ENCODE results near the gene CPLANE2.
A peak's percentile ranks its signal among the peaks of the same experiment; 100 is the strongest.
"Not testable (repeated sequence)": the region's sequence is repeated elsewhere in the genome, so short reads cannot be mapped to it uniquely, and the experiment has no call there.

CPLANE2 gene

DNA sequence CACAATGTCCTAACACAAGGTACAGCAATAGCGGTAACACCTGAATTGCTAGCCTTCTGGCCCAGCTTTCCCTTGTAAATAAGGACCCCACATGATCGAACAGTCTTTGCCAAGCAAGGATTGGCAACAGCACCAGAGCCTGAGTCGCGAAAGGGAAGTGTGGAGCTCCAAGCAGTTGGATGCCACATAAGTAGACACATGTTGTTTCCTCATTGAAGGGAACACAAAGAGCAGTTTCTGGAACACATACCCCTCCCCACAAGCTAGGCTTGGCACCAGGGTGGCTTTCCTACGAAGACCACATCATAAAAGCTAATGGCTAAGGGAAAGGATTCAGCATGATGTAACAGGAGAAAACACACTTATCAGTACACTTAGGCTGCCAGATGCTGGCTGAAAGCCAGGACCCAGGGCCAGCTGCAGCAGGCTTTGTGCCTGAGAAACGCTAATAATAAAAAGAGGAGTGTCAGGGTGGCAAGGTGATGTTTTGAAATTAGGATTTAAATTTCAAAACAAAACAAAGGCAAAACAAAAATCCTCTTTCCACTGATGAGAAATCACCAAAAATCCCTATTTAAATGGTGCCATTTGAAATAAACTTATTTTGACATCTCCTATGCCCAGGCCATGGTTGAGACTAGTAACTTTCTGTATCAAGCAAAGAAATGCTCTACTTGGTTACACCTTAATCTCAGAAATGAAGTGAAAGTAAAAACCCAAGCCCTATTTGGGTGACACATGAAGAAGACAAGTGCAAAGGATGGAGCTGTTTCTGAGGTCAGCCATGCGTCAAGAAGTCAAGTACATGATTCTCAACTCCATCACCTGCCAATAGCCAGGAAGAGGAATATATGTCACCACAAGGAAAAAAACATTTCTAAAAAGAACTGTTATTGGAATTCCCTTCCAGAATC is 11.9 kb upstream of the CPLANE2 start:
- peak; percentile 53 for DNase-seq

DNA sequence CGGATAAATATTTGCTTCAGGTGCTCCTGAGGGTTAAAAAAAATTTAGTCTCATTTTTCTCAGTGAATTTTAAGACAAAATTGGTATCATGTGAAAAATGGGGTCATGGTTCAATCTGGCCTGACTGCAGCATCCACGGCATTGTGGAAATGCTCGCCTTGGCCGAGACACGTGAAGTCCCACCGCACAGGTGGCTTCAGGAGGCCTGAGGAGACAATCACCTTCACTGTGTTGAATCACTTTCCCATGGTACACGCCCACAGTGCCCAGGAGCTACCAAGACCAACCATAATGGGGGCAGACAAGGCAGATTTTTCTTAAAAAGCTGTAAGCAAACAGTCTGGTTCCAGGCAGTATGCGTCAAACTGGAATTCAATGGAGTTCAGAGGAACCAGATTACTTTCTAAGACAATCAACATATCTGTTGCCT is 11.0 kb upstream of the CPLANE2 start:
- DNase-seq = no peak

DNA sequence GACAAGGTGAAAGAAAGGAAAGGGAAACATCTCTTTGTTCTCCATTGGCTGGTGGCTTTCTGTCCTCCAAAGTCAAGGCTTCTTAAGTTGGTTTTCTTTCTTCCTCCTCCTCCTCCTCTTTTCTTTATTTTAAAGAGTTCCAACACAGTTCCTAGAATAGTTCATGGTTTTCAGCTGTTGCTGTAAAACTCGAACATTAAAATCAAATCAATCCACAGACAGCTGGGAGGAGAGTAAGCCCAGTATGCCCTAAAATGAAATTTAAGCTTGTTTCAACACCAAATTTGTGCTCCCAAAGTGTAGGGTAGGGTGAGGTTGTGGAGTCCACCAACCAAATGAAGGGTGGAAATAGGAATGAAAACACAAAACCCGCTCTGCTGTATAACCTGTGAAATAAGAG is 10.5 kb upstream of the CPLANE2 start:
- DNase-seq = no peak

DNA sequence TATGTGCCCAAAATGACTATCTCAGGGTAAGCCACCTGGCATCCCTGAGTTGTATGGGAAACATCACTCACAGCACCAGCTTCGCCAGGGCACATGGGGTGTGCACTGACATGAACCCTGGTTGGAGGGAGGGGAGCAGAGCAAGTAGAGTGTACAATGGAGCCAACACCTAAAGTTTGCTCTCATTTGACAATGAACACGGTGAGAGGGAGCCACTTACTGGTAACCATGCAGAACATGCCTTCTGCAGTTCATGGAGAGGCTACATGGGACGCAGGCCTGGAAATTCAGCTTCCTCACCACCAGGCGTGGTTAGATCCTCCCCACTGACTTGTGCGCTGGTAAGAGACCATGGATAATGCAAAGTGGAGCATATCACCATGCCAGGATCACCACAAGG is 10.0 kb upstream of the CPLANE2 start:
- no peak for DNase-seq

DNA sequence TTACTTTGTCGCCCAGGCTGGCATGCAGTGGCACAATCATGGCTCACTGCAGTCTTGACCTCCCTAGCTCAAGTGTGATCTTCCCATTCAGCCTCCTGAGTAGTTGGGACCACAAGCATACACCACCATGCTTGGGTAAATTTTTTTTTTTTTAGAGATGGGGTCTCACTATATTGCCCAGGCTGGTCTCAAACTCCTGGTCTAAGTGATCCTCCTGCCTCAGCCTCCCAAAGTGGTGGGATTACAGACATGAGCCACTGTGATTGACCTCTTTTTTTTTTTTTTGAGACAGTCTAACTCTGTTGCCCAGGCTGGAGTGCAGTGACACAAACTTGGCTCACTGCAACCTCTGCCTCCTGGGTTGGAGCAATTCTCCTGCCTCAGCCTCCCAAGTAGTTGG is 9.3 kb upstream of the CPLANE2 start:
- DNase-seq = not testable (repeated sequence)

DNA sequence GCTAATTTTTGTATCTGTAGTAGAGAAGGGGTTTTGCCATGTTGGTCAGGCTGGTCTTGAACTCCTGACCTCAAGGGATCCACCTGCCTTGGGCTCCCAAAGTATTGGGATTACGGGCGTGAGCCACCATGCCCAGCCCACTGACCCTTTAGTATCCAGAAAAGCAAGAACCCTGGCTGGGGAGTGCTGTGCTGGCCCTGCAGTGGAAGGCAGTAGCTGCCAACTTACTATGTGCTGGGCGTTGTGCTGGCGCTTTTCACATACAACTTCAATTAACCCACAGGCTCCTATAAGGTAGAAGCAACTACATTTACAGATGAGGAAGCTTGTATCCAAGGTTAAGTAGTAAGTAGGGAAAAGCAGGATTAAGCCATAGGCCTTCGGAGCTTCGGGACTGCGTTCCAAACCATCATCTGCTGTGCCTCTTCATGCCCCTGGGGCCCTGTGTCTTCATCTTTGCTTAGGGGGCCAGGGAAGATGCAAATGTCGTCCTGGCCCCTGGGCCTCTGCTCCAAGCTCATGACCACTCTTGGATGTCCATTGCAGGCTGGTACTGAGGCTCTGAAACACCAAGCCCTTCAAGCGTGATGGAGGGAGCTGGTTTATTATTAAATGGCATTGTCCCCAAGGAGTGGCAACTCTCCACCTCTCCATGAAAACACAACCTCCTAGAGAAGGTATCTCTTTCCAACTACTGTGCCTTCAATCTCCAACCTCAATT is 8.7 kb upstream of the CPLANE2 start:
- no peak for DNase-seq

DNA sequence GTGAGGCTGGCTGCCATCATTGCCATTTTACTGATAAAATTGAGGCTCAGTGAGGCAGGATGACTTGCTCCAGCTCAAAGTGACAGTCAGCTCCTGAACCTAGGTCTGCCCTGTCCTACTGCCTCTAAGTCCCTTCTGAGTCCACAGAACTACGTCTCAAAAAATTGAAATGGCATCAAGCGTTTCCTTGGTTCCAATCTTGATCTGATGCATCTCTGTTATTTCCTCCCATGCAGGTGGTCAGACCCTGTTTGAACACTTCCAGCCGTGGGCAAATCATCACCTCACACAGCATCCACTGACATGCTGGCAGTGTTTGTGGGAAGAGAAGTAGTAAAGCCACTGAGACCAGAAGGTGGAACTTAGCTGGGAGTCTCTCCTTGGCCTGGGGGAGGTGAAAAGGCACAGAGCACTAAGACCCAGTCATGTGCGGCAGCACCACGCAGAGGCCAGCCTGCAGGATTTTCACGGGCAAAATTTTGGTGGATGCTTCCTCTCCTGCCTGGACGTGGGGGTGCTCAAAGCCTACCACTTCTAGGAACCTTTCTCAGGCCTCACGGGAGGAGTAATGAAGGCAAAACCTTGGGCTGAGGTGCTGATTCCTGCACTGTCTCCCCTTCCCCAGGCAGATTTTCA is 7.8 kb upstream of the CPLANE2 start:
- DNase-seq = no peak

DNA sequence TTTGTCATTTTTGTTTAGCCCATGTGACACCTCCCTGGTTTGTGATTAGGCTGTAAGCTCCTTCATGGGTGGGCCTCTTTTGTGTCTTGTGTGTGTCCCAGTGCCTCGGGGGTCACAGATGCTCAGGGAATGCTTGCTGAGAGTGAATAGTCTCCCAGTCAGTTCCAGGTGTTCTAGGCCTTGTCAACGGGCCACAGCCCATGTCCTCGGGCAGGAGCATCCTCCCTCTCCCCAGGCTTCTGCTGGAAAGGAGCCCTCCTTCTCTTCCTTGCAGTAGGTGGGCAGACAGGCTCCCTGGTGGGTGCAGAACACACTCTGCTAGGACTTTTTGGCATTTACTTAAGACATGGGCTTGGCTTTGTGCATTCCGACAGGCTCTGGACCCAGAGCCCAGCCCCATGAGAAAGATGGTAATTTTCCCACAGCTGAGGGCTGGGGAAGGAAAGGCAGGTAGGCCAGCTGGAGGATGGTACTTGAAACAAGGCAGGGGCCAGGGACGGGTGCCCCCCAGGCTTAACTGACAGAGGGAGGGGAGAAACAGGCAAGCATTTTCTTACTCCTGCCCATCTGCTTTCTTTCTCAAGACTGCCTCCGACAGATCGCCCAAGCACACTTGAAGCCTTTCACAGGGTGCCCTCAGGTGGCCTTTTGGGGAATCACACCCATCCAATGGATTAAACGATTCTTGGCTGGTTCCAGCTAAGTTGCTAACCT is 7.1 kb upstream of the CPLANE2 start:
- peak; percentile 88 for DNase-seq

DNA sequence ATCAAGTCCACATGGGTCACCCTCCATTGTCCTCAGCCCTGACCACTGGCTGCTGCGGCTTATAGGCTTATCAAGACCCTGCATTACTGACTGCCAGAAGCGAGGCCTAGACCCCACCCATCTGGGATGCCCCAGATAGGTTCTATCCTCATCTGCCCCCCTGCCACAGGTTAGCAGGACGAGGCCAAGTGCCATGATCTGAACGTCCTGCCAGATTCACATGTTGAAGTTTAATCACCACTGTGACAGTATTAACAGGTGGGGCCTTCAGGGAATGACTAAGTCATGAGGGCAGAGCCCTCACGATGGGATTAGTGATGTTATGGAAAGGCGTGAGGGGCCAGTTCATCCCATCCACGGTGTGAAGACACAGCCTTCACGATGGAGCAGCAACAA is 6.2 kb upstream of the CPLANE2 start:
- no peak for DNase-seq

DNA sequence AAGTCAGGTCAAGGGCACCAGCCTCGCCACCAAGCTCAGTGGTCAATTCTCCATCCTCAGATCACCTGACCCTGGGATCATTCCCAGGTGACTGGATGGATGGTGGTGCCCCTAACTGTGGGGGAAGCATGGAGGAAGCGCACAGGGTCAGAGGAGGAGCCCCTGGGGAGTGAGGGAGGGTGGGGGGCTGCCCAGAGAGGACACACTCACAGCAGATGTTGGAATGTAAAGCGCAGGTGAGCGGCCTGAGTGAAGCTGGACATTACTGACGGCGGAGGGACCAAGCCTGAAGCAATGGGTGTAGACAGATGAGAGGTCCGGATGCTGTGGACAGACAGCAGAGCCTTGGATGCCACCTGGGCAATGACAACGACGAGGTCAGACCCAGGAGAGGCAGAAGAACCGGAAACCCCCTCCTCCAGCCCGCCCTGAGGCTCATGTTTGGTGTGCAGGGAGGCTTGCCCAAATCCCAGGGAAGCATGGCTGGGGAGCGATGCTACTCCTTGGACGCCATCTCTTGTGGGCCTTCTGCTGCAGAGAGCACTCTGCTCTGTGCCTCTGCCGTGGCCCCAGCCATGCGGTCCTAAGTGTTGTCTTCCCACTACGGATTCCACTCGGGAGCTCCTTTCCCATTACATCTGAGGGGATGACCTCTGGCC is 5.7 kb upstream of the CPLANE2 start:
- DNase-seq = no peak

DNA sequence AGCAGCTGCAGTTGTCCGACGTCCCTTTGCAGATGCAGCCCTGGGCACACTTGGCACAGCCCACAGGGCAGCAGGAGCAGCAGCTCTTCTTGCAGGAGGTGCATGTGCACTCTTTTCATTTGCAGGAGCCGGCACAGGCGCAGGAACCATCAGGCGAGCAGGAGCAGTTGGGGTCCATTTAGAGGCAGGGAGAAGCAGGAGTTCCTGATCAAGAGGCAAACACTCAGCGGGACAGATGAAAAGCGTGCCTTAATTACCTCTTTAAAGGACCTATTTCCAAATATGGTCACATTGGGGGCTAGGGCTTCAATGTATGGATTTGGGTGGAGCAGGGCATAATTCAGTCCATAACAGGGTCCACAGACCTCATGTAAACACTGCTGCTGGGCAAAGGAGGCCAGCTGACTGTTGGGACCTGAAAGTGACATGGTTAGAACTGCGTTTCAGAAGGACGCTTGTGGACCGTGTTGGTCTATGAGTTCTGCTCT is 4.3 kb upstream of the CPLANE2 start:
- no peak for DNase-seq

DNA sequence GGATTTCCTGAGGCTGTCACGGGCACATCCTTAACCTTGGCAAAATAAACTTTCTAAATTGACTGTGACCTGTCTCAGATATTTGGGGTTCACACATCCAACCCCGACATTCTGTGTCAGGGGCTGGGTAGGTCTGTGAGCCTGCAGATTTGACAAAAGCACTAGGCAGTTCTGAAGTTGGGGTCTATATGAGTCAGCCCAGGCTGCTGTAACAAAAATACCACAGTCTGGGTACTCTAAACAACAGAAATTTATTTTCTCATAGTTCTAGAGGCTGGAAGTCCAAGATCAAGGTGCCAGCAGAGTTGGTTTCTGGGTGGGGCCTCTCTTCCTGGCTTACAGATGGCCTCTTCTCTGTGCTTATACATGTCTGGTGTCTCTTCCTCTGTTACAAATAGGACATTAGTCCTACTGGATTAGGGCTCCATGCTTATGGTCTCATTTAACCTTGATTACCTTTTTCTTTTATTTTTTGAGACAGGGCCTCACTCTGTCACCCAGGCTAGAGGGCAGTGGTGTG is 3.0 kb upstream of the CPLANE2 start:
- DNase-seq = no peak

DNA sequence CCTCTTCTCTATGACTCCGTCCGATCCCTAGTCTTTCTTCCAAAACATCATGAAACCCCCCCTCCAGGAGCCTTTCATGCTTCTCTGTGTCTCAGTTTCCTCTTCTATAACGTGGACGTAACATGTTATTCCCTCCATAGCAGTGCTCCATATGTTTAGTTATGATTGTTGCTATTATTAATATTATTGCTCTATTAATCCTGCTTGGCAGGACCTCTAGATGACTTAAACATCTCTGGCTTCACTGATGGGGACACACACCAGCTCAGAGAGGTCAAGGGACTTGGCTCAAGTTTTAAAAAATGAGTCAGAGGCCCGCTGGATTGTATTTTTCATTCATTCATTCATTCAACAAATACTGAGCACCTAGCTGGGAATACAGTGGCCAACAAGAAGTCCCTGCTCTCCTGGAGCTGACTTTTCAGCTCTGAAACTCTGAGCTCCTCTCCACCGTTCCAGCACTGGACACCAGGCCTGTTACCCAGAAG is 404 bp upstream of the CPLANE2 start:
- no peak for DNase-seq

DNA sequence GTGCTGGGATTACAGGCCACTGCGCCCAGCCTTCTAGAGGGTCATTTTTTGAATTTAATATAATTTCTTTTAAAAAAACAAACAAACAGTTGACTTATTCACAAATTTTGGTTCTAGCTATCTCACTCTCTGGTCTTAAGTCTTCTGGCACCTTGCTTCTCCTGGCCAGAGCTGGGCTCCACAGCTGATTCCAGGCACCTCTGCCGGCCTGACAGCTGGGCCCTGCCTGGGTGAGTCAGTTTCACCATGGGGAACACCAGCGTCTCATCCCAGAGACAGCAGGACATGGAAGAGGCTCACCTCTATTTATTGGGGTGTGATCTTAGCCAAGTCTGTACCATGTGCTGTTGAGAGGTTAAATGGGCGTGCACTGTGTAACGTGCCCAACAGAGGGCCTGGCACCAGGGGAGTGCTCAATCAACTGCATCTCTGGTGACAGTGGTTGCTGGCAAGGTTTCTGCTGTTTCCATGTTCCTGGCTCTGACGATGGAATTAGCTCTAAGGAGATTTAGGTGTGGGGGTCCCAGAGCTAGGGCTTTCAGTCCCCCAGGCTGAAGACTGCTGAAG is 956 bp downstream of the CPLANE2 start:
- no peak for DNase-seq

DNA sequence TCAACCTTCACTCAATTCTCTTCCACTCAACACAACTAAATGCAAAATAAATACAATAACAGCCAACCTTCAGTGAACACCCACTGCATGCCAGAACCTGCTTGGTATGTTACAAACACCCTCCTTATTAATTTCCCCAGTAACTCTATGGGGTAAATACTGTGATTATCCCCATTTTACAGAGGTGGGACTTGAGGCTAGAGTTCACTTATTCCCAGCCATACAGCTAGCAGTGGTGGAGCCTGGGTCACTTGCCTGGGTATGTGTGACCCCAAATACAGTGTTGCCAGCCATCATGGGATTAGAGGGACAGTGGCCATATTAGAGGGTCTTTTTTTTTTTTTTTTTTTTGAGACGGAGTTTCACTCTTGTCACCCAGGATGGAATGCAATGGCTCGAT is 1.6 kb downstream of the CPLANE2 start:
- no peak for DNase-seq

DNA sequence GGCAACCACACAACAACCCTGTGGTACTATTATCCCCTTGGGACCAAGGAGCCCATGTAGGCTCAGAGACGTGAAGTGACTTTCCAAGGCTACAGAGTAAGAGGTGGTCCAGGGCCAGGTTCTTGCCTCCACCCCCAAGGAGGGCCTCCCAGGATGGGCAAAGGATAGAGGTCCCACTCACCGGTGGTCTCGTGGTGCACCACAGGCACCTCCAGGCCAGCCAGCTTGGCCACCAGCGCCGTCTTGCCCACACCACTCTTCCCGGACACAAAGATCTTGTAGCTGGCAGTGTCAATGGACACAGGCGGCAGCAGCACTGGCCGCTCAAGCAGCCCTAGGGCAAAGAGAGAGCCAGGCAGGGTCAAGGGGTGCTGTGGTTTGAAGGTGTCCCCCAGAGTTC is 3.6 kb downstream of the CPLANE2 start:
- DNase-seq = no peak

DNA sequence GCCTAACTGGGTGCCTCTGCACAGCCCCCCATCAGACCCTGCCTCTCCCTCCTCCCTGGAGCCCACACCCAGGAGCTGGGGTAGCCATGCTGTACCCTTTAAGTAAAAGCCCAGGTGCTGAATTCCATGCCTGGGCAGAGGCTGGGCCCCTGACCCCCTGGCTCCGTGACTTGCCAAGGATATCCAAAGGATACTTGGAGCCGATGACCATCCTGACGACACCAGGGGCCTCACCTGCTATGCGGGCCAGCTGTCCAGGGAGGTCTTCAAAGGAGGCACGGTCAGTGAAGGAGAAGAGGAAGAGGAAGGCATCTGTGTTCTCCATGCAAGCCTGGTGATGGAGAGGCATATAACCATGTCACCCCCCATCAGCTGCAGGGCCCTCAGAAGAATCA is 4.7 kb downstream of the CPLANE2 start:
- DNase-seq = no peak

DNA sequence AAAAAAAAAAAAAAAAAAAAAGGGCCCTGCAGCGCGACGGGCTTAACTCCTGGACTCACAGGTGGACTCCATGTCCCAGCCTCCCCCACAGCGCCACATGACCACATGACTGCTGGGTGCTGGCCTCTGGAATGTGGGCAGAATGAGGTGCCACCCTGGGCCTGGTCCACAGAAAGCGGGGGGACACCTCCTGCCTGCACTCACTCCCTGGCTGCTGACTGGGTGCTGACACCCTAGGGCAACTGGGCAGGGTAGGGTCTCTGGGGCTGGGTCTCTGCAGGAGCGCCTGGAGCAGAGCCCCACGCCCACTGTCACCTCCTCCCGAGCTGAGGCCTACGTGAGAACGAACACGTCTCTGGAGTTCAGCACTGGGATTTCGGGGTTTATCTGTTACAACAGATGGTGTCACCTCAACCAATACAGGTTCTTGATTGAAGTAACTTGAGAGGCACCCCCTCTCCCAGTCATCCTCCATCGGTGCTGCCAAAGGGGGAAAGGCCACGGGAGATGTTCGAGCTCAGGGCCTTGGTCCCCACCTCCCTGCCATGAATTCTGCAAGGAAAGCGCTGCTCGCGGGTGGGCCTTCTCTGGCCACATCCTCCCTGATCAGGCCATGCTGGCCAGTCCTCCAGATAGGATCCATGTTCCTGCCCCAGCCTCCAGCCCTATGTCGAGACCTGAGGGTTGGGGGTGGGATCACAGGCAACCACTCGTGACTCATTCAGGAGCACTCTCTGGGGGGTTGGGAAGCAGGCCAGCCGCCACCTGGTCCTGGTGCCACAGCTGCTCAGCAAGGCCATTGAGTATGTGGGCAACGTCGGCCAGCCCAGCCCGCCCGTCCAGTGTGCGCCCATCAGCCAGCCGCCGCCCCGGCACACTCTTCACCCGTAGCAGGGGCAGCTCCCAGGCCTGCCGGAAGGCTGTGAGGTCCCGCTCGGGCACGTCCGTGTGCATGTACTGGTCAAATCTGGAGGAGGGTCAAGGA is 5.4 kb downstream of the CPLANE2 start:
- no peak for DNase-seq

DNA sequence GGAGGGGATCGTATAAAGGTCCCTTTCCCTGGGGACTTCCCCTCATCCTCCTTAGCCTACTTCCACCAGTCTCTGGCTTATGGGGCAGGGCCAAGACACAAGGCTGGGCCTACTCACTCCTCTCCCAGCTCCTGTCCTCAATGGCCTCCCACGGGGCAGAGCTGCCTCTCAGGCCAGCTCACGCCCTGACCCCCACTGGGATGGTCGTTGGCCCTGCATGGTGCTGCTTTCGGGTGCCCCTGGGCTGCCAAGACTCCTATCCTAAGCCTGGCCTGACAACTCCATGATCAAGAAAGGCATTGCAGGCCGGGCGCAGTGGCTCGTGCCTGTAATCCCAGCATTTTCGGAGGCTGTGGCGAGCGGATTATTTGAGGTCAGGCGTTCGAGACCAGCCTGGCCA is 6.2 kb downstream of the CPLANE2 start:
- no peak for DNase-seq

DNA sequence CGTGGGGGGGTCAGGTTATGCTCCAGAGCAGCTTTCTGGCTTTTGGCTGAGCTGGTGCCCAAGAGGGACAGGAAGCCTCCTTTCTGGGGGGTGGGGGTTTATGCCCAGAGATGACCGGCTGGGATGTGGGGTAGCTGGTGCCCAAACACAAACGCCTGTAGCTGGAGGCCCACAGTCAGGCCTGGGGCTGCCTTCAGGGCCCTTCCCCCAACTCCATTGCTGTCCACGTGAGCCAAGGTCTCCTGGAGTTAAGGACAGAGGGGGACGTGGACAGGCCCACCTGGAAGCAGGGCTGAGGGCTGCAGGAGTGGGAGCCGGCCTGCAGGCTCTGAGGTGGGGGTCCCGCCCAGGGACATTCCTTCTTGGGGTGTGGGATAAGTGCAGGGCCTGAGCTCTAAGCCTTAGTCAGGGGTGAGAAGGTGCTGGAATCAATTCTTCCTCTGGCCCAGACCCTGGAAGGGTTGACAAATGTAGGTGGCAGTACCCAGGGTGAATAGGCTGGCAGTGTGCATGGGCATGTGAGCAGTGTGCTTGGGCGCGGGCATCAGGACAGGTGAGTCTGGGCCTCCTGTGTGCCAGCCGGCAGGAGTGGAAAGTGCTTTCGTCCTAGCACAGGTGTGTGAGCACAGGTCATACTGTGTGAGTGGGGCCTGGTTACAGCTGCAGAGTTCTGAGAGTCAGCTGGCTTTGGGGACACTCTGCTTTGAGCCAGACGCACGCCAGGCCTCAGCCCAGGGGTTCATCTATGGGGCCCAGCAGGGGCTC is 6.8 kb downstream of the CPLANE2 start:
- no peak for DNase-seq
